ENCODE measurements around the gene ASPM. TPM values are rescaled to one million over a fixed set of nuclear protein-coding genes. Genes with fewer than 3 reads are reported as not detected.

Gene ASPM
- under 1 TPM; 0.62 to 0.91 TPM for total RNA-seq
- total RNA-seq = 5.8 to 6.3 reads per million in 2 donors

- peak; percentile 98 for ATAC-seq
- peak within 1 kb of the TSS; percentile 92 for H3K27ac Mint-ChIP-seq
- H3K36me3 Mint-ChIP-seq (ENCODE audit: low read depth) = peaks cover 4% of the 10 kb centered on the region
- DNase-seq = peak; percentile 85 to 92 (median 92)
- H3K9me3 ChIP-seq (ENCODE audit: control insufficient read depth, low read length, poor library complexity, severe bottlenecking) = no peaks in the 10 kb centered on the region
- peaks cover 17% of the 10 kb centered on the region for H3K4me1 Mint-ChIP-seq
- H3K27me3 Mint-ChIP-seq = no peaks in the 10 kb centered on the region
- H3K4me3 Mint-ChIP-seq = peak within 1 kb of the TSS; percentile 99
Measured at GRCh38 chr1:197146101-197147095, at the start of gene ASPM. TSS of gene ASPM (minus strand) at chr1:197146669. CDS start at chr1:197146437, 232 bp downstream.

- peak overlapping the region; percentile 65 for H3K27ac Mint-ChIP-seq
- DNase-seq = no peak
- peaks cover 47% of the 10 kb centered on the region for H3K4me1 Mint-ChIP-seq
- no peak overlapping the region for H3K4me3 Mint-ChIP-seq
- no peak for ATAC-seq
- H3K36me3 Mint-ChIP-seq (ENCODE audit: low read depth) = no peaks in the 10 kb centered on the region
- H3K27me3 Mint-ChIP-seq = no peaks in the 10 kb centered on the region
- H3K9me3 ChIP-seq (ENCODE audit: control insufficient read depth, low read length, poor library complexity, severe bottlenecking) = no peaks in the 10 kb centered on the region
Measured at GRCh38 chr1:197195100-197195499, 48.6 kb upstream of the ASPM start.

- H3K27ac Mint-ChIP-seq = peak overlapping the region; percentile 11
- H3K27me3 Mint-ChIP-seq = no peaks in the 10 kb centered on the region
- ATAC-seq (no peak), DNase-seq (no peak)
- H3K9me3 ChIP-seq (ENCODE audit: control insufficient read depth, low read length, poor library complexity, severe bottlenecking) = no peaks in the 10 kb centered on the region
- H3K4me3 Mint-ChIP-seq = no peak overlapping the region
- H3K4me1 Mint-ChIP-seq = peaks cover 12% of the 10 kb centered on the region
- peaks cover 18% of the 10 kb centered on the region for H3K36me3 Mint-ChIP-seq (ENCODE audit: low read depth)
Measured at GRCh38 chr1:197184190-197184589, 37.7 kb upstream of the ASPM start.

GRCh38 chr1:197183195-197183748 lies 36.8 kb upstream of the ASPM start:
- DNase-seq = no peak
- H3K36me3 Mint-ChIP-seq (ENCODE audit: low read depth) = peaks cover 18% of the 10 kb centered on the region
- H3K4me3 Mint-ChIP-seq = no peak overlapping the region
- ATAC-seq = no peak
- no peaks in the 10 kb centered on the region for H3K27me3 Mint-ChIP-seq
- H3K27ac Mint-ChIP-seq = peak overlapping the region; percentile 11
- peaks cover 12% of the 10 kb centered on the region for H3K4me1 Mint-ChIP-seq
- H3K9me3 ChIP-seq (ENCODE audit: control insufficient read depth, low read length, poor library complexity, severe bottlenecking) = no peaks in the 10 kb centered on the region

- H3K27me3 Mint-ChIP-seq = no peaks in the 10 kb centered on the region
- H3K4me1 Mint-ChIP-seq = peaks cover 12% of the 10 kb centered on the region
- H3K9me3 ChIP-seq (ENCODE audit: control insufficient read depth, low read length, poor library complexity, severe bottlenecking) = no peaks in the 10 kb centered on the region
- no peak for ATAC-seq
- no peak overlapping the region for H3K4me3 Mint-ChIP-seq
- H3K36me3 Mint-ChIP-seq (ENCODE audit: low read depth) = peaks cover 17% of the 10 kb centered on the region
- no peak for DNase-seq
- H3K27ac Mint-ChIP-seq = no peak overlapping the region
Measured at GRCh38 chr1:197182716-197183115, 36.2 kb upstream of the ASPM start.

GRCh38 chr1:197181982-197182381 lies 35.5 kb upstream of the ASPM start:
- peaks cover 12% of the 10 kb centered on the region for H3K36me3 Mint-ChIP-seq (ENCODE audit: low read depth)
- ATAC-seq (no peak), DNase-seq (no peak)
- H3K4me1 Mint-ChIP-seq = peaks cover 10% of the 10 kb centered on the region
- H3K27me3 Mint-ChIP-seq = no peaks in the 10 kb centered on the region
- no peaks in the 10 kb centered on the region for H3K9me3 ChIP-seq (ENCODE audit: control insufficient read depth, low read length, poor library complexity, severe bottlenecking)
- no peak overlapping the region for H3K4me3 Mint-ChIP-seq
- H3K27ac Mint-ChIP-seq = no peak overlapping the region

- H3K27ac Mint-ChIP-seq = peak overlapping the region; percentile 41
- H3K36me3 Mint-ChIP-seq (ENCODE audit: low read depth) = peaks cover 2% of the 10 kb centered on the region
- no peaks in the 10 kb centered on the region for H3K9me3 ChIP-seq (ENCODE audit: control insufficient read depth, low read length, poor library complexity, severe bottlenecking)
- H3K4me1 Mint-ChIP-seq = peaks cover 6% of the 10 kb centered on the region
- H3K4me3 Mint-ChIP-seq = no peak overlapping the region
- DNase-seq = no peak
- H3K27me3 Mint-ChIP-seq = no peaks in the 10 kb centered on the region
- ATAC-seq = no peak
Measured at GRCh38 chr1:197180252-197180878, 33.9 kb upstream of the ASPM start.

- no peak overlapping the region for H3K4me3 Mint-ChIP-seq
- peaks cover 8% of the 10 kb centered on the region for H3K4me1 Mint-ChIP-seq
- no peaks in the 10 kb centered on the region for H3K9me3 ChIP-seq (ENCODE audit: control insufficient read depth, low read length, poor library complexity, severe bottlenecking)
- no peaks in the 10 kb centered on the region for H3K27me3 Mint-ChIP-seq
- ATAC-seq (no peak), DNase-seq (no peak)
- peaks cover 2% of the 10 kb centered on the region for H3K36me3 Mint-ChIP-seq (ENCODE audit: low read depth)
- H3K27ac Mint-ChIP-seq = no peak overlapping the region
Measured at GRCh38 chr1:197178998-197179397, 32.5 kb upstream of the ASPM start.

- H3K36me3 Mint-ChIP-seq (ENCODE audit: low read depth) = peaks cover 3% of the 10 kb centered on the region
Measured at GRCh38 chr1:197174818-197175217, 28.3 kb upstream of the ASPM start.

GRCh38 chr1:197173571-197174507 lies 27.4 kb upstream of the ASPM start:
- no peak for ATAC-seq
- Mint-ChIP-seq H3K36me3 (ENCODE audit: low read depth) (peaks cover 3% of the 10 kb centered on the region), H3K4me3 (no peak overlapping the region), H3K4me1 (peaks cover 7% of the 10 kb centered on the region), H3K27me3 (no peaks in the 10 kb centered on the region), H3K27ac (no peak overlapping the region)
- H3K9me3 ChIP-seq (ENCODE audit: control insufficient read depth, low read length, poor library complexity, severe bottlenecking) = no peaks in the 10 kb centered on the region
- DNase-seq = no peak

More at GRCh38 chr1:197174818-197175217, 28.3 kb upstream of the ASPM start:
- Mint-ChIP-seq H3K4me1 (peaks cover 7% of the 10 kb centered on the region), H3K27ac (no peak overlapping the region), H3K27me3 (no peaks in the 10 kb centered on the region), H3K4me3 (no peak overlapping the region)
- ATAC-seq = no peak
- DNase-seq = no peak
- no peaks in the 10 kb centered on the region for H3K9me3 ChIP-seq (ENCODE audit: control insufficient read depth, low read length, poor library complexity, severe bottlenecking)

GRCh38 chr1:197171531-197171930 lies 25.1 kb upstream of the ASPM start:
- no peak for DNase-seq
- Mint-ChIP-seq H3K4me3 (no peak overlapping the region), H3K36me3 (ENCODE audit: low read depth) (peaks cover 3% of the 10 kb centered on the region), H3K27me3 (no peaks in the 10 kb centered on the region), H3K27ac (no peak overlapping the region), H3K4me1 (peaks cover 7% of the 10 kb centered on the region)
- no peaks in the 10 kb centered on the region for H3K9me3 ChIP-seq (ENCODE audit: control insufficient read depth, low read length, poor library complexity, severe bottlenecking)
- ATAC-seq = no peak

GRCh38 chr1:197170538-197170937 lies 24.1 kb upstream of the ASPM start:
- DNase-seq (no peak), ATAC-seq (no peak)
- Mint-ChIP-seq H3K36me3 (ENCODE audit: low read depth) (peaks cover 3% of the 10 kb centered on the region), H3K4me1 (peaks cover 7% of the 10 kb centered on the region), H3K27ac (no peak overlapping the region), H3K27me3 (no peaks in the 10 kb centered on the region), H3K4me3 (no peak overlapping the region)
- H3K9me3 ChIP-seq (ENCODE audit: control insufficient read depth, low read length, poor library complexity, severe bottlenecking) = no peaks in the 10 kb centered on the region
